GM10248 (cell line): ENCODE results near the gene DCXR.

Source experiments
- CTCF ChIA-PET: fragments of 300-600 bp; sonication (Branson Sonifier 250); formaldehyde crosslinking; extraction: SDS; loops from one replicate; lab custom pipeline; 2021; ENCODE audit warnings: antibody characterized with exemption; lab: Yijun Ruan, JAX
- POLR2A ChIA-PET: fragments of 350-650 bp; sonication (Branson Sonifier 250); formaldehyde crosslinking; extraction: SDS; loops from one replicate; lab custom pipeline; 2020; ENCODE audit warnings: antibody characterized with exemption; lab: Yijun Ruan, JAX
- DNase-seq: peaks from one replicate; pipeline ENCODE4 v3.0.0; 2012; ENCODE audit errors: extremely low spot score
- CTCF ChIP-seq: IDR thresholded peaks from 2 replicates; pipeline ENCODE4 v1.5.1; 2012; ENCODE audit warnings: mild to moderate bottlenecking, low read depth; ENCODE audit errors: extremely low read depth, missing control alignments, control extremely low read depth

Gene DCXR

GRCh38 chr17:82011617-82012187 is 25.8 kb downstream of the DCXR start:
- no peak for TF ChIP-seq CTCF
- ChIA-PET CTCF (no interaction called here), POLR2A (no interaction called here)
- no peak for DNase-seq

GRCh38 chr17:82010575-82011525 is 26.6 kb downstream of the DCXR start:
- ChIA-PET POLR2A (no interaction called here), CTCF (interaction anchor here (2.6 kb wide), 1 partner anchor 10 kb away, joined by 14 read pairs; no protein-coding TSS in a partner anchor)
- no peak for DNase-seq
- TF ChIP-seq CTCF: no peak

- CTCF ChIA-PET: interaction anchor here (1.5 to 2.6 kb wide), 2 partner anchors 11 to 21 kb away, joined by 6 to 14 read pairs; no protein-coding TSS in a partner anchor
- DNase-seq: no peak
- POLR2A ChIA-PET: no interaction called here
- TF ChIP-seq CTCF: no peak
Observed at GRCh38 chr17:82009413-82009812, 28.1 kb downstream of the DCXR start.

GRCh38 chr17:82008941-82009405 is 28.5 kb downstream of the DCXR start:
- DNase-seq: no peak
- POLR2A ChIA-PET: no interaction called here
- no peak for TF ChIP-seq CTCF
- CTCF ChIA-PET: interaction anchor here (1.5 to 2.6 kb wide), 2 partner anchors 11 to 21 kb away, joined by 6 to 14 read pairs; no protein-coding TSS in a partner anchor

GRCh38 chr17:82008258-82008940 is 29.1 kb downstream of the DCXR start:
- CTCF ChIA-PET: interaction anchor here (1.5 to 2.6 kb wide), 2 partner anchors 12 to 22 kb away, joined by 6 to 14 read pairs; no protein-coding TSS in a partner anchor

More at GRCh38 chr17:82008258-82008940, 29.1 kb downstream of the DCXR start:
- no peak for DNase-seq
- TF ChIP-seq CTCF: no peak
- POLR2A ChIA-PET: no interaction called here
